Panc1 (cell line): ENCODE measurements around the gene DYRK2. TPM values are rescaled to one million over a fixed set of nuclear protein-coding genes. Genes with fewer than 3 reads are reported as not detected.

Source experiments
- ATAC-seq: fragments of 200-7000 bp; cut with Tn5 transposase; 2 replicates; pipeline ENCODE4 v1.9.1; 2020; ENCODE audit warnings: mild to moderate bottlenecking, moderate library complexity
- BruUV-seq: library from RNA; stranded (reverse); fragments of 400-500 nt; replicated peaks from 2 replicates; lab custom pipeline; 2021; lab: Mats Ljungman, UMichigan
- CTCF ChIA-PET: fragments of 300-600 bp; sonication (Branson Sonifier 250); formaldehyde crosslinking; loops from one replicate; lab custom pipeline; 2022; ENCODE audit warnings: antibody characterized with exemption; lab: Charles Lee
- POLR2A ChIA-PET: fragments of 300-600 bp; sonication (Branson Sonifier 250); formaldehyde crosslinking; loops from one replicate; lab custom pipeline; 2022; ENCODE audit warnings: antibody characterized with exemption; lab: Charles Lee
- DNase-seq: peaks from one replicate; pipeline ENCODE4 v3.0.0-alpha.2; 2010; ENCODE audit warnings: low read depth, low spot score
- H3K27ac ChIP-seq: 2 replicates; pipeline ENCODE4 v1.5.1; 2011; ENCODE audit warnings: mild to moderate bottlenecking, low read length, inconsistent platforms
- H3K27me3 ChIP-seq: fragments of 200-500 bp; sonication (Bioruptor generic); 2 replicates; pipeline ENCODE4 v1.6.0; 2014; ENCODE audit warnings: low read length, inconsistent platforms; ENCODE audit not compliant: control insufficient read depth, insufficient read depth
- H3K36me3 ChIP-seq: fragments of 200-500 bp; sonication (Bioruptor generic); 2 replicates; pipeline ENCODE4 v1.5.1; 2014; ENCODE audit warnings: inconsistent platforms, mild to moderate bottlenecking, low read length, moderate library complexity; ENCODE audit not compliant: control insufficient read depth, insufficient read depth
- H3K4me1 ChIP-seq: 2 replicates; pipeline ENCODE4 v1.5.1; 2011; ENCODE audit warnings: inconsistent platforms, mild to moderate bottlenecking, low read length, moderate library complexity; ENCODE audit not compliant: control insufficient read depth, insufficient read depth
- H3K4me3 ChIP-seq, 2 experiments: 2 replicates each; pipeline ENCODE4 v1.5.1; 2011 to 2012; ENCODE audit warnings: low read depth in 2 of 2, low read length in 2 of 2, mild to moderate bottlenecking in 2 of 2, inconsistent platforms in 1 of 2, moderate library complexity in 1 of 2
- H3K9me3 ChIP-seq: fragments of 200-500 bp; sonication (Bioruptor generic); 2 replicates; pipeline ENCODE4 v1.5.1; 2014; ENCODE audit warnings: low read depth, mild to moderate bottlenecking, inconsistent platforms, low read length, moderate library complexity; ENCODE audit not compliant: control insufficient read depth, insufficient read depth
- CTCF ChIP-seq: fragments of 450-650 bp; IDR thresholded peaks from 2 replicates; pipeline ENCODE4 v1.5.1; 2017; ENCODE audit warnings: mild to moderate bottlenecking
- POLR2AphosphoS5 ChIP-seq: IDR thresholded peaks from 2 replicates; pipeline ENCODE4 v1.6.1; 2012; ENCODE audit warnings: mild to moderate bottlenecking, low read depth, low read length, moderate library complexity
- REST ChIP-seq, 2 experiments: IDR thresholded peaks; 2 replicates each; pipeline ENCODE4 v1.6.1; 2011 to 2012; ENCODE audit warnings: low read depth in 2 of 2, control low read depth in 1 of 2, low read length in 1 of 2, mild to moderate bottlenecking in 1 of 2, moderate library complexity in 1 of 2; ENCODE audit not compliant: insufficient read depth in 1 of 2
- SIN3A ChIP-seq: IDR thresholded peaks from 2 replicates; pipeline ENCODE4 v1.6.1; 2012; ENCODE audit warnings: low read depth, mild to moderate bottlenecking, low read length, moderate library complexity, borderline replicate concordance; ENCODE audit not compliant: insufficient read depth
- TCF7L2 ChIP-seq: IDR thresholded peaks from 2 replicates; pipeline ENCODE4 v1.6.1; 2011; ENCODE audit warnings: mild to moderate bottlenecking, low read depth, low read length, inconsistent platforms
- in situ Hi-C: cut with HindIII; loops from 2 replicates; pipeline ENCODE4 v1.10.0; 2016; ENCODE audit warnings: low sequenced_read_pairs, low pct_unique_long_range_greater_than_20kb
- intact Hi-C: fragments of 100-400 bp; cut with micrococcal nuclease; formaldehyde crosslinking; loops from one replicate; pipeline ENCODE4 v1.10.0; 2022; ENCODE audit not compliant: unreplicated experiment
- total RNA-seq: library from RNA; stranded (reverse); gene quantifications from one replicate; pipeline ENCODE4 v1.2.1, GENCODE V29; 2021; ENCODE audit not compliant: unreplicated experiment

DYRK2 gene
- total RNA-seq, 1 experiment from 2014 or later: 9.9 TPM

- TF ChIP-seq SIN3A: no peak
These were observed 14.5 kb downstream of the DYRK2 start (continued) for GRCh38 chr12:67662910-67663538.

GRCh38 chr12:67664171-67664570 is 15.6 kb downstream of the DYRK2 start:
- no peak overlapping the region for H3K4me3 ChIP-seq
- no peaks in the 10 kb centered on the region for H3K4me1 ChIP-seq
- intact Hi-C loops: no loop called here
- BruUV-seq: no TSS peak
- no peaks in the 10 kb centered on the region for H3K9me3 ChIP-seq
- H3K27ac ChIP-seq: no peak overlapping the region
- in situ Hi-C loops: no loop called here
- no peak for ATAC-seq
- CTCF ChIA-PET: no interaction called here
- H3K27me3 ChIP-seq: no peaks in the 10 kb centered on the region
- POLR2A ChIA-PET: no interaction called here
- no peaks in the 10 kb centered on the region; the same call in 1 of the 2 replicates for H3K36me3 ChIP-seq
- TF ChIP-seq SIN3A: no peak
- no peak for TF ChIP-seq TCF7L2
- TF ChIP-seq POLR2AphosphoS5: no peak
- no peak for TF ChIP-seq REST (IDR thresholded peaks at IDR 0.05; ENCODE audit: insufficient read depth in 1 of 2, low read depth in 2 of 2, low read length in 1 of 2)
- no peak for TF ChIP-seq CTCF
- DNase-seq: no peak

GRCh38 chr12:67665679-67666078 is 17.1 kb downstream of the DYRK2 start:
- no peak for DNase-seq
- no peaks in the 10 kb centered on the region for H3K4me1 ChIP-seq
- H3K27ac ChIP-seq: no peak overlapping the region
- TF ChIP-seq POLR2AphosphoS5: no peak
- no peak for TF ChIP-seq REST (IDR thresholded peaks at IDR 0.05; ENCODE audit: insufficient read depth in 1 of 2, low read depth in 2 of 2, low read length in 1 of 2)
- no peak for TF ChIP-seq CTCF
- no peak for TF ChIP-seq SIN3A
- TF ChIP-seq TCF7L2: no peak
- H3K4me3 ChIP-seq: no peak overlapping the region
- ATAC-seq: no peak
- H3K9me3 ChIP-seq: no peaks in the 10 kb centered on the region
- H3K36me3 ChIP-seq: no peaks in the 10 kb centered on the region
- BruUV-seq: no TSS peak
- intact Hi-C loops: no loop called here
- in situ Hi-C loops: no loop called here
- H3K27me3 ChIP-seq: no peaks in the 10 kb centered on the region
- ChIA-PET POLR2A (no interaction called here), CTCF (no interaction called here)
